Measurements from ENCODE around the gene FNIP2.

GRCh38 chr4:158875026-158875425 is 106.2 kb downstream of the FNIP2 start:
- TF ChIP-seq CTCF (IDR thresholded peaks at IDR 0.05) (no peak), POLR2A (IDR thresholded peaks at IDR 0.05) (no peak)

Data from vagina (tissue), 2 donors.